HG02870 (cell line): ENCODE results near the gene SBDS.

ENCODE experiments used
- ATAC-seq: cut with Tn5 transposase; IDR thresholded peaks from one replicate; pipeline ENCODE4 v1.9.1; 2021; ENCODE audit warnings: mild to moderate bottlenecking, moderate library complexity; ENCODE audit not compliant: unreplicated experiment

Gene SBDS

GRCh38 chr7:66948480-66949109 lies 46.8 kb downstream of the SBDS start:
- no peak for ATAC-seq

- no peak for ATAC-seq
Measured at GRCh38 chr7:66946545-66946944, 48.8 kb downstream of the SBDS start.

DNA sequence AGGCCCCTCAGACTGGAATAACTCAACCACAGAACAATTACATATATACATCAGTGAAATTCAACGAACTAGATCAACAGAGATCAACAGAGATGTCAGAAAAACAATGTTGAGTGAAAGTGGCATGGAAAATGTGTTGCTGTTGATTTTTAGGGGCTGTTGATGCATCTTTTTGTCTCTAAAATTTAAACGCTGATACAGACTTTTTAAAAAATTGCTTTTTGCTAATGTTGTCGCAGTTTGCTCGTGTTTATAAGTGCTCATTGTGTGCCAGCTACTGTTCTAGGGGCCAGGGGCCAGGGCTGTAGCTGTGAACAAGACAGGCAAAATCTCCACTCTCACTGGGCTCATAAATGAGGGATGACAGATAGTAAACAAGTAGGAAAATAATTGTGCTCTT lies 56.1 kb downstream of the SBDS start:
- ATAC-seq = no peak

DNA sequence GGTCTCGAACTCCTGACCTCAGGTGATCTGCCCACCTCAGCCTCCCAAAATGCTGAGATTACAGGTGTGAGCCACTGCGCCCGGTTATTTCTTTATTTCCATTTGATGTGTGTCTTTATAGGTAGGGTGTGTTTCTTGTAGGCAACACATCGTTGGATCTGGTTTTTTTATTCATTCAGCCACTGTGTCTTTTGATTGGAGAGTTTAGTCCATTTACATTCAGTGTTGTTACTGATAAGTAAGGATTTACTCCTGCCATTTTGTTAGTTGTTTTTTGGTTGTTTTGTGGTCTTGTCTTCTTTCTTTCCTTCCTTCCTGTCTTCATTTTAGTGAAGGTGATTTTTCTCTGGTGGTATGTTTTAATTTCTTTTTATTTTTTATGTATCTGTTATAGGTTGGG lies 57.4 kb downstream of the SBDS start:
- ATAC-seq = no peak
